HG02973 (cell line): Measurements from ENCODE around the gene TNS4.

Experiments used
- ATAC-seq: cut with Tn5 transposase; IDR thresholded peaks from one replicate; pipeline ENCODE4 v1.9.1; 2021; ENCODE audit warnings: moderate library complexity; ENCODE audit not compliant: unreplicated experiment

TNS4 gene

DNA sequence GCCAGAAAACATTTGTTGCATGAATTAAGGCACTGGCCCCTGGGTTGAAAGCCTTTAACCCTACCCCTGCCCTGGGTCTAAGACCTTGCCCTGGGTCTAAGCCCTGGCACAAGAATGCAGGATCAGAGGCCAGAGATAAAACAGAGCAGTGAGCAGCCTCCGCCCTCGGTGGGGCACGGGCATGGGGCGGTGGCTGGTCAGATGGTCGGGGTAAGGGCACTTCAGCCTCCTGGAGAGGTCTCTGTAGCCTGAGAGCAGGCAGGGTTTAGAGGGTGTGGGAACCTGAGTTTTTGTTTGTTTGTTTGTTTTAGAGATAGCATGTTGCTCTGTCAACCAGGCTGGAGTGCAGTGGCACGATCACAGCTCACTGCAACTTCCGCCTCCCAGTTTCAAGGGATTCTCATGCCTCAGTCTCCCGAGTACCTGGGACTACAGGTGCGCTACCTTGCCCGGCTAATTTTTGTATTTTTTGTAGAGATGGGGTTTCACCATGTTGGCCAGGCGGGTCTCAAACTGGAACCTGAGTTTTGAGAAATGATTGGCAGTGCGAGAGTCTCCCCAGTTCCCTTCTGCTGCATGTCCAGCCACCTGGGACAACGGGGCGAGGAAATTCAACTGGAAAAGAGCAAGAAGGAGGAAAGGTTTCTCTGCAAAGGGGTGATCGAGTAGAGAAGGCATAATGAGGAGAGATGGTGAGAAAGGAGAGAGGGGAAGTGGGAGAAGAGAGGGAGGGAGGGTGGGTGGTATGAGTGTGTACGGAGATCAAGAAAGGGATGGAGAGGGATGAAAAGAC lies 27.7 kb downstream of the TNS4 start:
- no peak for ATAC-seq

- ATAC-seq: no peak
Measured at GRCh38 chr17:40472733-40473452, 28.5 kb downstream of the TNS4 start.

DNA sequence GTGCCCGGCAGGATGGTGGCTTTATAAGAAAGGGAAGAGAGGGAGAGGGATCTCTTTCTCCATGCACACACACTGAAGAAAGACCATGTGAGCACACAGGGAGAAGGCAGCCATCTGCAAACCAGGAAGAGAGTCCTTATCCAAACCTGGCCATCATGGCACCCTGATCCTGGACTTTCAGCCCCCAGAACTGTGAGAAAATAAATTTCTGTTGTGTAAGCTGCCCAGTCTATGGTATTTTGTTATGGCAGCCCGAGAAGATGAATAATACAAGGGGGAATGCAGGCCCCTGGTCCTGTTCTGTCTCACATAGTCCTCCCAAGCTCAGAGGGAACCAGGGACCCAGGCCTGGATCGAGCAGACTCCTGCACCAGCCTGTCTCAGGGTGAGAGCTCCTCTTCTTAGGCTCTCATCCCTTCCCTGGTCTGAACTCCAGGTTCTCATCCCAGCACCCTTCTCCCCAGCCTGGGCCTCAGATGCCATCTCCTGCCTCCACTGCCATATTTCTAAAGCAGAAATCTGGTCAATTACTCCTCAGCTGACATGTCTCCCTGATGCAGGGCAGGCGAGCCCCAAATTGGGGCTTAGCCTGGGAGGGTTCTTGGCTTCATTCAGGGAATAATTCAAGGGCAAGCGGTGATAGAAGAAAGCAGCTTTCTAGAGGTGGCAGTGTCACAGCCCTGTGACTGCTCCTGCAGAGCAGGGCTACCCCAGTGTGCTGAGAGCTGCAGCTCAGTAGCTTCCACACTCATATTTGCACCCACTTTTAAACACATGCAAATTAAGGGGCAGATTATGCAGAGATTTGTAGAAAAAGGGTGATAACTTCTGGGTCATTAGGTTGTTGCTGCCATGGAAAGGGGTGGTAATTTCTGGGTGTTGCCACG lies 29.3 kb downstream of the TNS4 start:
- ATAC-seq: no peak

DNA sequence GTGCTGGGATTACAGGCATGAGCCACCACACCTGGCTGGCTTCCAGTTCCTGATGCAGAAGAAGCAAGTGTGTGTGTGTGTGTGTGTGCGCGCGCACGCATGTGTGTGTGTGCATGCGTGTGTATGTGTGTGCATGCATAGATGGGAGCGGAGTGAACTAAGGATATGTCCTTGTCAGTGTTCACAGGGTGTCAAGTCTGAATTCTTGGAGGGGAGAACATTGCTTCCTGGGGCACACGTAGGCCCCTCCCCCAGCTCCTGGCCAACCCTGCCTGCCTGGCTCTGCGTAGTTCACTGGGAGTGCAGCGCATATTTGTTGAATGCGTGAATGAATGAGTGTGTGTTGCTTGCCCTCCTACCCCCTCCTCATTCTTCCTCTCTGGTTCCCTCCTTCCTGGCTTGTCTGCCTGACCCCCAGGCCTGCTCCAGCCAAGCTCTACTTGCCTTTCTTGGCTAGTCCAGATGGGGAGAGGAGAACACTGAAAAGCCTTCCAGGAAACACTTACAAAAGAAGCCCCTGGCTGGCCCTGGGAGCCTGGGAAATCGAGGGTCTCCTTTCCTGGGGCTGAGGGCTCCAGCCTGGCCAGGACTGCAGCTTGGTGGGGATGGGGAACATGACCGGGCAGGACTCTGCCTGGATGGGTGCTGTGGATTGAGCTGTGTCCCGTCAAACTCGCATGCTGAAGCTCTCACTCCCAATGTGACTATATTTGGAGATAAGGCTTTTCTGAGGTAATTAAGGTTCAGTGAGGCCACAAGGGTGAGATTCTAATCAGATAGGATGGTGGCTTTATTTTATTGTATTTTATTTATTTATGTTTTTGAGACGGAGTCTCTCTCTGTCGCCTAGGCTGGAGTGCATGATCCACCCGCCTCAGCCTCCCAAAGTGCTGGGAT lies 30.2 kb downstream of the TNS4 start:
- no peak for ATAC-seq

- ATAC-seq: no peak
Measured at GRCh38 chr17:40469805-40470675, 31.4 kb downstream of the TNS4 start.

- ATAC-seq: no peak
Measured at GRCh38 chr17:40468560-40468959, 32.9 kb downstream of the TNS4 start.

- no peak for ATAC-seq
Measured at GRCh38 chr17:40467281-40467867, 34.0 kb downstream of the TNS4 start.

DNA sequence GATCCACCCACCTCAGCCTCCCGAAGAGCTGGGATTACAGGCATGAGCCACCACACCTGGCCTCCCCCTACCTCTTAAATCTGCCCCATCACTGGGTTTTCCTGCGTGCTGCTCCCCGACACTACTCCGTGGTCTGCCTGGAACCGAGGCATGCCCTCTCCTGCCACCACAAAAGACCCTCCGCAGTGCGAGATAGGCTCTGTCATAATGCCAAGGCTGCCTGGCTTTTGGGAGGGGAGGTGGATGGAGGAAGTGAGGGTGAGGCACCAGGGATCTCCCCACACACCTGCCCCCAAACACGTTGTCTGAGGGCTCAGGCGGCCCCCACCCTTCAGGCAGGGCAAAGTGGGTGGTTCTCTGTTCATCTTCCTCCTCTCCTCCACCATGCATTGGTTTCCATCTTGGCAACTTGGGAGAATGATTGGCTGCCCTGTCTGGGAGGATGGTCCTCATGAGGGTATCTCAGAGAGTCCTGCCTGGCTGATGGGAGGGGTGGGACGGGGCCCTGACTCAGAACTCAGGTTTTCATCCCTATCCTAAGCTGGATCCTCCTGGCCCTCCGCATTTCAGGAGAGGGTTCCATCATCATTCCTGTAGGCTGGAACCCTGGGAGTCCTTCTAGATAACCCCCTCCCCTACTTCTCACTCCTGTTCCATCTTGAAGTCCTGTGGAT lies 35.0 kb downstream of the TNS4 start:
- ATAC-seq: no peak

- ATAC-seq: no peak
Measured at GRCh38 chr17:40464392-40464855, 37.0 kb downstream of the TNS4 start.

GRCh38 chr17:40463122-40463550 lies 38.3 kb downstream of the TNS4 start:
- no peak for ATAC-seq

- ATAC-seq: no peak
Measured at GRCh38 chr17:40462343-40463121, 38.9 kb downstream of the TNS4 start.

DNA sequence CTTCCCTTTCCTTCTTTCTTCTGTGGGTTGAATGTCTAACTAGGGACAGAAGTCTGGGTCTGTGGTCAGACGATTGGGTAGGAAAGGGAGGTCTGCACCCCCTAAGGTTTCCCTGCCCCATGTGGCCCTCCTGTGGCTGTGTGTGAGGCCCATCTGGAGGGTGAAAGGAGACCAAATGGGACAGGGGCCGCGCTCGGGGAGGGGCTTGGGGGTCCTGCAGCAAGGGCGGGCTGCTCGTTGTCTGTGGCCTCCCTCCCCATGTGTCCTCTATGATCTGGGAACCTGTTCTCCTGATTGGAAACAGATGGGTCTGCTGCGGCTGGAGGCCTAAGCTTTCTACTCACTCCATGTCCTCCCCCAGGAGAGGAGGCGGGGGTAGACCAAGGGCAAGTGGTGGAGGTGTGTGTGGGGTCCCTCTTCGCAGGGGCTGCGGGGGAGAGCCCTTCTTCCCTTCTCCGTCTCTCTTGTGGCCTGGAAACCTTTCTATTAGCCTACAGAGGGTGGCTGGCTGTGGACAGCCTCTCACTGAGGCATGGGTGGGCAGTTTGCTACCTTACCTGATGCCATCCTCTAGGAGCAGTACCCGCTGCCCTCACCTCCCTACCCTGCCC lies 39.6 kb downstream of the TNS4 start:
- ATAC-seq: no peak

DNA sequence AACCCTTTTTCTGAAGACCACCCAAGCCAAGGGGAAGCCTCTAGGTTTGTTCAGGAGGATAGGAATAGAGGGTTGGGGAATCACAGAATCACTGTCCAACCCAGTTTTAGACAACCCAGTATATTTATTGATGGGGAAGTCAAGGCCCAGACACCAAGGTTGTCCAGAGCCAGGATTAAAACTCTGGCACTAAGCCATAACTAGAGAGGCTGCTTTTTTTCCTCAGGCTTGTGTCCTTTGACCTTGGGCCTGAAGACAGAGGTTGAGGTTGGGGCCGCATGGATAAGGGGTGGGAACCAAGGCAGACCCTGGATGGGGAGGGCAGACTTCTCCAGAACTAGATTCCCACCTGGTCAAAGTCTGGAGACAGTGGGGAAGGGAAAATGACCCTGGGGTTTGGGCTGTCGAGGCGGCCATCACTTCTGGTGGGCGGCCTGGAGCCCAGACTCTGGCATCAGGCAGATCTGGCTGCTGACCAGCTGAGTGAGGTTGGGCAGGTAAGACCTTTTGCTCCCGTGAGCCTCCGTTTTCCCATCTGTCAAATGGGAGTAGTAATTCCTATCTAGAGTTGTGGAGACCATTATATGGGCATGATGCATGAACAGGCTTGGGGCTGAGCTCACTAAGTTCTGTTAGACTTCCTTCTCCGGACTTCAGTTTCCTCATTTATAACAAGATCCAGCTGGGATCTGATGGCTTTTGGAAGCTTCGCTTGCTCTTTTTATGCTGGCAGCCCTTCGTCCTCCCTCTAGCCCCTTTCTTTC lies 40.3 kb downstream of the TNS4 start:
- ATAC-seq: no peak

- ATAC-seq: no peak
Measured at GRCh38 chr17:40460604-40460967, 40.8 kb downstream of the TNS4 start.

- ATAC-seq: no peak
Measured at GRCh38 chr17:40459636-40460603, 41.5 kb downstream of the TNS4 start.
